Measurements from ENCODE around the gene PRKCA. TPM values are rescaled to one million over a fixed set of nuclear protein-coding genes. Genes with fewer than 3 reads are reported as not detected.

Gene PRKCA
- total and polyA plus RNA-seq, 9 of the 15 experiments (the other 6 are each of a cell fraction or from before 2014, with no cell fraction given) = 3.2 to 33.0 (median 17.8) TPM

- TF ChIP-seq, protein P1, sequence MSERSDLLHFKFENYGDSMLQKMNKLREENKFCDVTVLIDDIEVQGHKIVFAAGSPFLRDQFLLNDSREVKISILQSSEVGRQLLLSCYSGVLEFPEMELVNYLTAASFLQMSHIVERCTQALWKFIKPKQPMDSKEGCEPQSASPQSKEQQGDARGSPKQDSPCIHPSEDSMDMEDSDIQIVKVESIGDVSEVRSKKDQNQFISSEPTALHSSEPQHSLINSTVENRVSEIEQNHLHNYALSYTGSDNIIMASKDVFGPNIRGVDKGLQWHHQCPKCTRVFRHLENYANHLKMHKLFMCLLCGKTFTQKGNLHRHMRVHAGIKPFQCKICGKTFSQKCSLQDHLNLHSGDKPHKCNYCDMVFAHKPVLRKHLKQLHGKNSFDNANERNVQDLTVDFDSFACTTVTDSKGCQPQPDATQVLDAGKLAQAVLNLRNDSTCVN (CRISPR knock-in tag; IDR thresholded peaks at IDR 0.05) = 0 out of 2 replicates have a peak, but pooled peaks have one; percentile 19
- TF ChIP-seq SMARCC2 (IDR thresholded peaks at IDR 0.05; ENCODE audit: low read depth) (no peak), ETV5 (CRISPR knock-in tag; IDR thresholded peaks at IDR 0.05; ENCODE audit: low read depth) (0 out of 2 replicates have a peak, but pooled peaks have one; percentile 28), ZNF707 (CRISPR knock-in tag; conservative IDR thresholded peaks at IDR 0.05) (no peak), L3MBTL2 (IDR thresholded peaks at IDR 0.05) (peak; percentile 35; the same call in 1 of the 2 replicates), RBM22 (IDR thresholded peaks at IDR 0.05; ENCODE audit: low read depth, low read length, poor library complexity, severe bottlenecking) (no peak), SETDB1 (IDR thresholded peaks at IDR 0.05; ENCODE audit: low read length) (no peak), ZBTB5 (IDR thresholded peaks at IDR 0.05) (no peak), MEF2D (tag; conservative IDR thresholded peaks at IDR 0.05; ENCODE audit: low read depth) (no peak), ZNF134 (CRISPR knock-in tag; conservative IDR thresholded peaks at IDR 0.05) (no peak), E2F8 (IDR thresholded peaks at IDR 0.05; ENCODE audit: low read depth, partially characterized antibody) (no peak), ZNF639 (CRISPR knock-in tag; conservative IDR thresholded peaks at IDR 0.05 in 1 of 2, IDR thresholded peaks at IDR 0.05 in 1 of 2) (peak in 1 of 2 experiments; percentile 98; a peak in 2 of 4 replicates), DEAF1 (CRISPR knock-in tag; IDR thresholded peaks at IDR 0.05) (no peak)
- TF ChIP-seq, protein P2, sequence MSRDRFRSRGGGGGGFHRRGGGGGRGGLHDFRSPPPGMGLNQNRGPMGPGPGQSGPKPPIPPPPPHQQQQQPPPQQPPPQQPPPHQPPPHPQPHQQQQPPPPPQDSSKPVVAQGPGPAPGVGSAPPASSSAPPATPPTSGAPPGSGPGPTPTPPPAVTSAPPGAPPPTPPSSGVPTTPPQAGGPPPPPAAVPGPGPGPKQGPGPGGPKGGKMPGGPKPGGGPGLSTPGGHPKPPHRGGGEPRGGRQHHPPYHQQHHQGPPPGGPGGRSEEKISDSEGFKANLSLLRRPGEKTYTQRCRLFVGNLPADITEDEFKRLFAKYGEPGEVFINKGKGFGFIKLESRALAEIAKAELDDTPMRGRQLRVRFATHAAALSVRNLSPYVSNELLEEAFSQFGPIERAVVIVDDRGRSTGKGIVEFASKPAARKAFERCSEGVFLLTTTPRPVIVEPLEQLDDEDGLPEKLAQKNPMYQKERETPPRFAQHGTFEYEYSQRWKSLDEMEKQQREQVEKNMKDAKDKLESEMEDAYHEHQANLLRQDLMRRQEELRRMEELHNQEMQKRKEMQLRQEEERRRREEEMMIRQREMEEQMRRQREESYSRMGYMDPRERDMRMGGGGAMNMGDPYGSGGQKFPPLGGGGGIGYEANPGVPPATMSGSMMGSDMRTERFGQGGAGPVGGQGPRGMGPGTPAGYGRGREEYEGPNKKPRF (IDR thresholded peaks at IDR 0.05; ENCODE audit: low read depth, low read length) = no peak
Measured at GRCh38 chr17:66301864-66302741, at the start of gene PRKCA (continued).

Measured in K562 (cell line).